ENCODE data around the gene UMODL1.

DNA sequence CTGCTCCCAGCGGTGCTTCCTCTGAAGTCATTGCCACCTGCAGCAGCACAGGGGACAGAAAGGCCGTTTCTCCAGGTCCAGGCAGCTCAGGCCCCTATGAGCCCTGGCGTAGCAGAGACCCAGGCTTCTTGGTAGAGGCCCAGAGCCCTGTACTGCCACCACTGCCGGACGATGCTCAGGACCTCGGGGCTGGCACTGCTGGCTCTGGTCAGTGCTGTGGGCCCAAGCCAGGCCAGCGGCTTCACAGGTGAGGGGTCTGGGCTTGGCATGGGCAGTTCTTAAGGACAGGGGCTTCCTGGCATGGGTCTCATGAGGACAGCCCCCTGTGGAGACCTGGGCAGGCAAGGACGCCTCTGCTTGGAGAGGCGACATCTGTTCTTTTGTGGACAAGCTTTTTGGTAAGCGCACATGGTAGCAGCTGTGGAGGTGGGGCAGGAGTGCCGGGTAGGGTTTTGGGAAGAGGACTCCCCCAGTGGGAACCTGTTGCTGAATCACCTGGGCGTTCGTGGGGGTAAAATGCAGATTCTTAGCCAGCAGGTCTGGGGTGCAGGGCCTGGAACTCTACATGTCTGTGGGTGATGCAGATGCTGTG is at the start of gene UMODL1:
- TF ChIP-seq, protein P1, sequence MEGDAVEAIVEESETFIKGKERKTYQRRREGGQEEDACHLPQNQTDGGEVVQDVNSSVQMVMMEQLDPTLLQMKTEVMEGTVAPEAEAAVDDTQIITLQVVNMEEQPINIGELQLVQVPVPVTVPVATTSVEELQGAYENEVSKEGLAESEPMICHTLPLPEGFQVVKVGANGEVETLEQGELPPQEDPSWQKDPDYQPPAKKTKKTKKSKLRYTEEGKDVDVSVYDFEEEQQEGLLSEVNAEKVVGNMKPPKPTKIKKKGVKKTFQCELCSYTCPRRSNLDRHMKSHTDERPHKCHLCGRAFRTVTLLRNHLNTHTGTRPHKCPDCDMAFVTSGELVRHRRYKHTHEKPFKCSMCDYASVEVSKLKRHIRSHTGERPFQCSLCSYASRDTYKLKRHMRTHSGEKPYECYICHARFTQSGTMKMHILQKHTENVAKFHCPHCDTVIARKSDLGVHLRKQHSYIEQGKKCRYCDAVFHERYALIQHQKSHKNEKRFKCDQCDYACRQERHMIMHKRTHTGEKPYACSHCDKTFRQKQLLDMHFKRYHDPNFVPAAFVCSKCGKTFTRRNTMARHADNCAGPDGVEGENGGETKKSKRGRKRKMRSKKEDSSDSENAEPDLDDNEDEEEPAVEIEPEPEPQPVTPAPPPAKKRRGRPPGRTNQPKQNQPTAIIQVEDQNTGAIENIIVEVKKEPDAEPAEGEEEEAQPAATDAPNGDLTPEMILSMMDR (IDR thresholded peaks at IDR 0.05; ENCODE audit: extremely low read depth in 1 of 2, insufficient read depth in 1 of 2, low read depth in 1 of 2, low read length in 2 of 2): no peak
- no peak for TF ChIP-seq POLR2A (IDR thresholded peaks at IDR 0.05; ENCODE audit: low read depth, low read length)
- TF ChIP-seq MAX (IDR thresholded peaks at IDR 0.05; ENCODE audit: insufficient read depth, insufficient read length): no peak

Data from endothelial cell of umbilical vein (primary cell).